Left ventricle myocardium superior (tissue), 1 donor: ENCODE results near the gene MLEC. TPM values are rescaled to one million over a fixed set of nuclear protein-coding genes. Genes with fewer than 3 reads are reported as not detected.

Experiments used
- ATAC-seq: fragments of 200-7000 bp; cut with Tn5 transposase; one replicate; pipeline ENCODE4 v1.9.1; 2020; ENCODE audit warnings: mild to moderate bottlenecking, moderate library complexity
- DNase-seq: peaks from one replicate; pipeline ENCODE4 v3.0.0-alpha.2; 2020
- intact Hi-C: fragments of 100-400 bp; cut with micrococcal nuclease; formaldehyde crosslinking; loops from one replicate; pipeline ENCODE4 v1.11.0; 2022
- total RNA-seq: library from RNA; stranded (reverse); fragmentation: NEBNext Ultra II Directional; extraction: Animal tissue kit (Norgen Biotek cat#: 25700); gene quantifications from one replicate; pipeline ENCODE4 v1.2.1, GENCODE V29; 2021
- donor health status: DM: no; HTN: yes; CAD: no; lungs with severe emphysema.

Gene MLEC
- total RNA-seq, 1 donor from 2014 or later: 130 TPM

DNA sequence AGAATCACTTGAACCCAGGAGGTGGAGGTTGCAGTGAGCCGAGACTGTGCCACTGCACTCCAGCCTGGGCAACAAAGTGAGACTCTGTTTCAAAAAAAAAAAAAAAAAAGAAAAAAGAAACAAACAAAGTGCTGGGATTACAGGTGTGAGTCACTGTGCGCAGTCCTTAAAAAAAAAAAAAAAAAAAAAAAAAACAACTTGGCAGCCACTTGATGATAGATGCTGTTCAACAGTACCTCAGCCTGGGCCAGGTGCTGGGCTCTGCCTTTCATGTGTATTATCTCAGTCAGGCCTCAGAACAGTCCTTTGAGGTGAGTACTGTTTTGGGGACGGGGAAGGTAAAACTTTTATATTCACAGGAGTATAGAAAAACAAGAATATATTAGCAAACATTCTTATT lies 48.2 kb downstream of the MLEC start:
- DNase-seq (no peak), ATAC-seq (no peak)
- intact Hi-C loops: no loop called here

DNA sequence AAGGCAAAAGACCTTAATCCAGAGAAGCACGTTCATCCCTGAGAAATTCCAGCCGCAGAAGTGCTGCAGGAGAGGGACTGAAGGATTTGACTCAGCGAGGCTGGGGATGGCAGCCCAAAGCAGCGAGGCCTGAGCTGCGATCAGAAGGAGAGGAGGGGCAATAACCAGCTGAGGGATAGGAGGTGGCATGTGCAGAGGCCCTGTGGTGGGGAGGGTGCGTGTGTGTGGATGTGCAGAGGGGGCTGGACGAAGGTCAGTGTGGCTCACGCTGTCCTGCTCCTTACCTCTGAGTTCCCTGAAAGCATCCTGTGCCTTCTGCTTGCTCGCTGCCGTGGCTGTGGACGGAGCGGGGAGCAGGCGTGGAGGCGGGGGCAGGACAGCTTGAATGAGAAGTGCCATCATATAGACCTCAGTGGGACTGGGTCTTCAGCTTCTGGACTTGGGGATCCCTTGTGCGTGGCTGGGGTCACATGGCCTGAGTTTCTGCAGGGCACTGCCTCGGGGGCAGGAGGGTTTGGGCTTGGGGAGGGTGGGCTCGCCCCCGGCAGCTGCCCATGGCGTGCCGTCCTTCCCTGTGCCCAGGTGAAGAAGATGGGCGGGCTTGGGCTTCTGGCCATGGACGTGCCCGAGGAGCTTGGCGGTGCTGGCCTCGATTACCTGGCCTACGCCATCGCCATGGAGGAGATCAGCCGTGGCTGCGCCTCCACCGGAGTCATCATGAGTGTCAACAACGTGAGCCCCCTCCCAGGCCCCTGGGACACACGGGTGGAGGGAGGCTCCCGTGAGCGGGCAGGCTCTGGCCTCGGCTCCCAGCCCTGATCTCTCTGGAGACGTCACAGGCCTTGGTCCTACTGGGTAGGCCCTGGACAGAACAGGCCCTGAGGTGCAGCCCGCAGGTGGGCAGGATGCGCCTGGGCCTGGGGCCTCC lies 49.7 kb downstream of the MLEC start:
- intact Hi-C loops: no loop called here
- no peak for ATAC-seq
- no peak for DNase-seq

DNA sequence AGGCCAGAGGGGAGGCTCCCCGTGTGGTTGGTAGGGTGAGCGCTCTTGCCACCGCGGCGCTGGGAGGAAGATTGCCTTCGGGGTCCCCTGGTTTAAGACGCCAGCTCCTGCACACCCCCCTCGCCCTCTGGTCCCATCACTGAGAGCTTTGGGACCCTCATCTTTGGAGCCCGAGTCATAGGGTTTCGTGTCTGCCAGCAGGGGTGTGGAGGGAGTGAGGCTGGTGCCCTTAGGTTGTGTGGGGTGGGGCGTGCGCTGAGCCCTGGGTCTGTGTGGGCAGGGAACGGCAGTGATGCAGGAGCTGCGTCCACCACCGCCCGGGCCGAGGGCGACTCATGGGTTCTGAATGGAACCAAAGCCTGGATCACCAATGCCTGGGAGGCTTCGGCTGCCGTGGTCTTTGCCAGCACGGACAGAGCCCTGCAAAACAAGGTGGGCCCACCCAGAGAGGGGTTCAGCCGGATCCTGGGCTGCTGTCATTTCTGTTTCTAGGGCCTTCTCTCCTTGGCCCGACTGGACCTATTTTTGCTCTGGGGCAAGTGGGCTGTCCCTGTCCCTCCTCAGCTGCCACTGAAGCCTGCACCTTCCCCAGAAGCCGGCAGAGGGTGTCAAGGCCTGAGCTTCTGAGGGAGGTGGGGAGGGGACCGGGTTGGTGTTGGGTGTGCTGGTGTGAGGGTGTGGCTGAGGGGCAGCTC lies 50.8 kb downstream of the MLEC start:
- intact Hi-C loops: no loop called here
- no peak for ATAC-seq
- DNase-seq: no peak

DNA sequence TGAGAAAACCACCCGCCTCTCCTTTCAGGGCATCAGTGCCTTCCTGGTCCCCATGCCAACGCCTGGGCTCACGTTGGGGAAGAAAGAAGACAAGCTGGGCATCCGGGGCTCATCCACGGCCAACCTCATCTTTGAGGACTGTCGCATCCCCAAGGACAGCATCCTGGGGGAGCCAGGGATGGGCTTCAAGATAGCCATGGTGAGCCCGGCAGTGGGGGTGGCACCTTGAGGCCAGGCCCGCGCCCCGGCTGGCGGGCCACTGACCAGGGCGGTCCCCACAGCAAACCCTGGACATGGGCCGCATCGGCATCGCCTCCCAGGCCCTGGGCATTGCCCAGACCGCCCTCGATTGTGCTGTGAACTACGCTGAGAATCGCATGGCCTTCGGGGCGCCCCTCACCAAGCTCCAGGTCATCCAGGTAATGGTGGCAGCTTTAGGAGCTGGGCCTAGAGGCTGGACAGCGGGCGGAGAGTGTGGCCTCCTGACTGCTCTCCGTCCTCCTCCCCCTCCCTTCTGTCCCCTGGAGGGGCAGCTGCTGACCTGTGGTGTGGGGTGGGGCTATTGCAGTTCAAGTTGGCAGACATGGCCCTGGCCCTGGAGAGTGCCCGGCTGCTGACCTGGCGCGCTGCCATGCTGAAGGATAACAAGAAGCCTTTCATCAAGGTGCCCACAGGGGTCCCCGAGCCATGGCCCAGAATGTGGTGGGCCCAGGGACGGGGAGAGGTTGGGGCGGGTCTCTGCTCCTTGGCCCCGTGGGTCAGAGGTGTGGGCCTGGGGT lies 51.5 kb downstream of the MLEC start:
- ATAC-seq: no peak
- DNase-seq: peak; percentile 42
- intact Hi-C loops: no loop called here

DNA sequence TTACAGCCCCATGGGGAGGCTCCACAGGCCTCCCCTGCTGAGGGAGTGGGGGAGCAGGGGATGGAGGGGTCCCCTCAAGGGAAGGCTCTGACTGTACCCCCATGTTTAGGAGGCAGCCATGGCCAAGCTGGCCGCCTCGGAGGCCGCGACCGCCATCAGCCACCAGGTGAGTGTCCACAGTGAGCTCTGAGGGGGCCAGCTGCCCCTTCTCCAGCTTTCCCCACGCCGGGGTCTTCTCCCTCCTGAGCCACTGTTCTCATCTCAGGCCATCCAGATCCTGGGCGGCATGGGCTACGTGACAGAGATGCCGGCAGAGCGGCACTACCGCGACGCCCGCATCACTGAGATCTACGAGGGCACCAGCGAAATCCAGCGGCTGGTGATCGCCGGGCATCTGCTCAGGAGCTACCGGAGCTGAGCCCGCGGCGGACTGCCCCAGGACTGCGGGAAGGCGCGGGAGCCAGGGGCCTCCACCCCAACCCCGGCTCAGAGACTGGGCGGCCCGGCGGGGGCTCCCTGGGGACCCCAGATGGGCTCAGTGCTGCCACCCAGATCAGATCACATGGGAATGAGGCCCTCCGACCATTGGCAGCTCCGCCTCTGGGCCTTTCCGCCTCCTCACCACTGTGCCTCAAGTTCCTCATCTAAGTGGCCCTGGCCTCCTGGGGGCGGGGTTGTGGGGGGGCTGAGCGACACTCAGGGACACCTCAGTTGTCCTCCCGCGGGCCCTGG lies 52.2 kb downstream of the MLEC start:
- ATAC-seq (no peak), DNase-seq (no peak)
- intact Hi-C loops: no loop called here

DNA sequence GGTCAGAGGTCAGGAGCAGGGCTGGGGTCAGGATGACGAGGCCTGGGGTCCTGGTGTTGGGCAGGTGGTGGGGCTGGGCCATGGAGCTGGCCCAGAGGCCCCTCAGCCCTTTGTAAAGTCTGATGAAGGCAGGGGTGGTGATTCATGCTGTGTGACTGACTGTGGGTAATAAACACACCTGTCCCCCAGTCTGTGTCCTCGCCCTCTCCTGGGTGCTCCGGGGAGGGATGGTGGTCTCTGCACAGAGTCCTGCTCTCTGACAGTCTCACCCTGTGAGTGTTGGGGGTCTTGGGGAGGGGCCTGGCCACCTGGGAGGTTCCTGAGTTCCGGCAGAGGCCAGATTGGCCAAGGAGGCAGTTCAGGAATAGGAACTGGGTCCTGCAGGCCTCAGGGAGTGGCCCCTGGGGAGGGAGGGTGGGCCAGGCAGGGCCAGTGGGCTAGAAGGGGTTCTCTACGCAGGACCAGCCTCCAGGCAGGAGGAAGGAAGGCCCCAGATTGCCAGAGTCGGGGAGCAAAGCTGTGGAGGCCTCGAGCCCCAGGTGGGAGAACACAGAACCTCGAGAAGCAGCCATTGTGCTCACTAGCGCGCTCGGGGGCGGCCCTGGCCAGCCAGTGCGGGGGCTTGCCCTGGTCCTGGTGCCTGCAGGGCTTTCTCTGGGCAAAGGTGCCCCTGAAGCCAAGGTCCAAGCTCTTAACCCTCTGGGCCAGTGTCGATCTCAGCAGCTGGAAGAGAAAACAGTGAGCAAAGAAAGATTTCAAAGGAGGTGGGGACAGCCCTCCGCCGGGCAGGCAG lies 53.1 kb downstream of the MLEC start:
- no peak for ATAC-seq
- intact Hi-C loops: no loop called here
- no peak for DNase-seq

DNA sequence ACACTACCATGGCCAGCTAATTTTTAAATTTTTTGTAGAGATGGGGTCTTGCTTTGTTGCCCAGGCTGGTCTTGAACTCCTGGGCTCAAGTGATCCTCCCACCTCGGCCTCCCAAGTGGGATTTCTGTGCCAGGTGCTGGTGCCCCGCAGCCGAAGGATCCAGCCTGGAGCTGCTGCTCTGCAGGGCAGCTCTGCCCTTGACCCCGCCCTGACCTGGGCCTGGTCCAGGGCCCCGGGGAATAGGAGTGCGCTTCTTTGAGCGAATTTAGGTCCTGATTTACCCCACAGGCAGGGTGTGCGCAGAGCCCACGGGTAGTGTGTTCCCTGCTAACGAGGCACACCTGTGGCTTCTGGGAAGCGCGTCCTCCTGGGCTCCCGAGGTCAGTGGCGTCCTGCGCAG lies 53.9 kb downstream of the MLEC start:
- ATAC-seq: no peak
- intact Hi-C loops: no loop called here

DNA sequence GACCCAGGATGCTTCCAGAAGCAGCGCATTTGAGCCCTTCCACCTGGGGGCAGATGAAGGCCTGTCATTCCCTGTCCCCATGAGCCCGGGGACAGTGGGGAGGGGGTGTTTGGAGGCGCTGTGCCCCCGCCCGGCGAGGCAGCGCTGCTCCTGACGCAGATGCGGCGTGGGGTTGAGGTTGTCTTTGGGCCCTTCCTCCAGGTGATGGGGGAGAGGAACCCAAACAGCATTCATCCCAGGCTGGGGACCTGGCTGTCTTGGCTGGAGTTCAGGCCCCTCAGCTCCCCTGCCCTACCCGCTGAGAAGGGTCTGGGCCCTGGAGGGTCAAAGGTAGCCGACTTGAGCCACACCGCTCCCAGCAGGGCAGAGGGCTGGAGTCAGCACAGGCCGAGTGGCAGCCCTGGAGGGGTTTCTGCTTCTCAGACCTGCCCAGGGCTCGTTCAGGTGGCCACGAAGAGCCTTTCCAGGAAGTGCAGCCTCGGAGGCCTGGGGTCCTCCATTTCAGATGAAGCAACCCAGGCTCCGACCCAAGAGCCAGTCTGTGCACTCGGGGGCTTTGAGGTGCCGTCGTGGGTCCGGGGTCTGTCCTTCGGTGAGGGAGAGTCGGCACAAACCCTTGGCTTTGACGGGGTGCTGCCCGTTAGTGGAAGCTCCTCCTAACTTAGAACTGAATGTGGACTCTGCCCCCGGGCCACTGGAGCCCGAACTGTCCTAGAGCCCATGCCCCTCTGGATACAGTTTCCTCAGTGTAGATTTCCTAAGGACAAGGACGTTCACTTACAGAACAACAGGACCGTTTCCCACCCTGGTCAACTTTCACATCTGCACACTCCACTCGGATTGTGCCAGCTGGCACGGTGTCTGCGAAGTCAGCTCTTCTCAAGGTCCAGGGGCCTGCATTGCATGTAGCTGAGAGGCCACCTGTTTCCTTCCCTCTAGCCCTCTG lies 54.8 kb downstream of the MLEC start:
- DNase-seq: peak; percentile 69
- intact Hi-C loops: no loop called here
- peak; percentile 65 for ATAC-seq

More for the DNA sequence above, 53.9 kb downstream of the MLEC start:
- DNase-seq: no peak

DNA sequence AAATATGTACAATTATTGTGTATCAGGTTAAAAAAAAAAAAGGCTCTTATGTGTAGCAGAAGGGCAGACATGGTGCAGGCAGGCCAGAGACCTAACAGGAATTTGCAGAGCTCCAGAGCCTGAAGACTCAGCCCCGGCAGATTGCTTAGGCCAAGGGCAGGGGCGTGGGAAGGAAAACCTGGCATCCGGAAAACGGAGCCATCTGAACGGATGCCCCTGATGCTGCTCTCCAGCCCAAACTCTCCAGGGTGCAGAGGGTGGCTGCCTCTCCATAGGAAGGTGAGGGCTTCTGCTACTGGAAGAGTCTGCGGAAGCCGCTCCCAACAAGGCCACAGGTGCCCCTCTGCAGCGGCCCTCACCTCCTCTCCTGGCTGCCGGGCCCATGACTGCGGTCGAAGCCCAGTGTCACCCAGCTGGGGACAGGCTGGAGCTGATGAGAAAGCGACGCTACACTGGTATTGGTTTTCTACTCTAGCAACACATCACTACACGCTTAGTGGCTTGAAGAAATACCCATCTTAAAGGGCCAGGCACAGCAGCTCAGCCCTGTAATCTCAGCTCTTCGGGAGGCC lies 58.1 kb downstream of the MLEC start:
- ATAC-seq: no peak
- no peak for DNase-seq
- intact Hi-C loops: no loop called here

DNA sequence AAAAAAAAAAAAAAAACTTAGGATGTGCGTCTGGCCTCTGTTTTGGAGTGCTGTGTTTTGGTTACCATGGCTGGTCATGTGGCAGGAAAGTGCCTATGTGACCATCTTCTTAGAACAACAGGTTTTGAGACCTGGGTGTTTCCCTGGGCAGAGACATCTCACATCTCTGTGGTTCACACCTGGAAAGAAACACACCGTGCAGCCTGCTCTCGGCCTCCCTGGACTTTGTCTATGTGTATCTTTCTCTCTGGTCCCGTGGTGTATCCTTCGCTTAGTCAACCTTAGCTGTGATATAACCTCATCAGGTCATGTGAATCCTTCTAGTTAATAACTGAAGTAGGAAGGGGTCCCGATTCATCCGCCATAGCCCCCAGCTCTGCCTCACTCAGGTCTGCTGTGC lies 61.3 kb downstream of the MLEC start:
- intact Hi-C loops: no loop called here
- DNase-seq (no peak), ATAC-seq (no peak)

DNA sequence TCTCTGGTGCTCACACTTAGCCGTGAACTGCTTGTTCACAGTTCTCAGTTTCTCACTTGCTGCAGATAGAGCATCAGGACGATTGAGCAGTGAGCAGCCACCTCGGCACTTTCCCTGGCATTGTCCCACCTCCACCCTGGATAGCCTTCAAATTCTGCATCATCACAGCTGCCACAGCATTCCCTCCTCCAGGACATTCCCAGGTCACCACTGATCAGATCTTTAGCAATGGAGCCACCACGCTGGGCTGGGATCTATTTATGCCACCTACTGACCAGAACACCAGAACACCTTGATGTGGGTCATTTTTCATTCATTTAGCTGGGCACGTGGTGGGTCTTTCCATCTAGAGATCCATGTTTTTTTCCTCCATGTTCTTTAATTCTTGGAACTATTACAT lies 62.3 kb downstream of the MLEC start:
- intact Hi-C loops: no loop called here
- no peak for DNase-seq
- no peak for ATAC-seq

DNA sequence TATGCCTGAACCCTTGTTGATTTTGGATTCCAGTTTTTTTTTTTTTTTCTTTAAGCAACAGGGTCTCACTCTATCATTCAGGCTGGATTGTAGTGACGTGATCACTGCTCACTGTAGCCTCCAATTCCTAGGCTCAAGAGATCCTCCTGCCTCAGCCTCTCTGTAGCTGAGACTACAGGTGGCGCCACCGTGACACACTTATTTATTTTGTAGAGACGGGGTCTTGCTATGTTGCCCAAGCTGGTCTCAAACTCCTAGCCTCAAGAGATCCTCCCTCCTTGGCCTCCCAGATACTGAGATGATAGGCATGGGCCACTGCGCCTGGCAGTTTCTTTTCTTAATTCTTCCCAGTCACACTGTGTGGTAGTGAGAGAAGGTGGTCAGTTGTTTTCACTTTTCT lies 63.9 kb downstream of the MLEC start:
- ATAC-seq (no peak), DNase-seq (no peak)
- intact Hi-C loops: no loop called here

DNA sequence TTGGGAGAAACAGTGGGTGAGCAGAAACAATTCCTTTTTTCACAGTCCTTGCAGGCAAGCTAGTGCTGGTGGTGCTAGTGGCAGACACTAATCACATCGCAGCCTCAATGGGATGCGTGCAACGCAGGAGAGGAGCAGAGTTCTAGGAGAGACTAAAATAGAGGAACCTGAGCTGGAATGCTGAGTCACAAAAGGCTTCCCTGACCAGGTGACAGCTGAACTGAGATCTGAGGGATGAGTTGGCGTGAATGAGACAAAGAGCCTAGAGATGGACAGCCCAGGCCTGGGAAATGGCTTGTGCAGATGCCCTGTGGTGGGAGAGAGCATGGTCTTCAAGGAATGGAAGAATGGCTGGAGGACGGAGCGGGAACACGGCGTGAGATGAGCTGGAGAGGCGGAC lies 64.4 kb downstream of the MLEC start:
- intact Hi-C loops: no loop called here
- DNase-seq (no peak), ATAC-seq (no peak)
